ENCODE data around the gene ARNT2.

ARNT2 gene

DNA sequence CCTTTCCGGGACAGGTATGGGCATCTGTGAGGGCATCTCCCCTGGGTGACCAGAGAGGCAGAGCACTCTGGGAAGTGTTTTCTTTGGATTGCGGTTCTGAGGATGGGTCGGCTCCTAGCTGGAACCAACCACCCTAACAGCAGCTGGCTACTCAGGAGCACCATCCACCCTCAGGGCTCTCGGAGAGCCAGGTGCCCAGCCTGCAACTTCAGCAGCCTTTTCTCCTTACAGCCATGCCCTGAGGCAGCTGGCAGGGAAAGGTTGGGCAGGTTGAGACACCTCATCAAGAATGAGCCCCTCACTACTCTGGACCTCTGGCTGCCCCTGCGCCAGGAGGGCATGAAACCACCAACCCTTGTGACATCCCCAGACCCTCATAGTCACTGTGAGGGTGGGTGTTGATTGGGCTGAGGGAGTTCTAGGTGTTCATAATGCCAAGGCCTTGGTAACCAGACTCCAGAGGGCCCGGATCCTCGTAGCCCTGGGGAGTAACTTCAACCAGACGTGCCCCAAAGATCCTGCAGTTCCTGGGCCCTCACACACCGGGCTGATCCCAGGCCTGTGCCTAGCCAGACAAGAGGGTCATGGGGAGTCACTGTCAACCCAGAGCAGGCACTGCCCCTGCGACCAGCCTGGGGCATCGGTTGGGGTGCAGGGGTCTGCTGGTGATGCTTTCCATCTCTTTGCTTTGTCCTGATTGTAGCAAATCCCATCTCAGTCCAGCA lies 176.5 kb downstream of the ARNT2 start:
- DNase-seq: no peak

DNA sequence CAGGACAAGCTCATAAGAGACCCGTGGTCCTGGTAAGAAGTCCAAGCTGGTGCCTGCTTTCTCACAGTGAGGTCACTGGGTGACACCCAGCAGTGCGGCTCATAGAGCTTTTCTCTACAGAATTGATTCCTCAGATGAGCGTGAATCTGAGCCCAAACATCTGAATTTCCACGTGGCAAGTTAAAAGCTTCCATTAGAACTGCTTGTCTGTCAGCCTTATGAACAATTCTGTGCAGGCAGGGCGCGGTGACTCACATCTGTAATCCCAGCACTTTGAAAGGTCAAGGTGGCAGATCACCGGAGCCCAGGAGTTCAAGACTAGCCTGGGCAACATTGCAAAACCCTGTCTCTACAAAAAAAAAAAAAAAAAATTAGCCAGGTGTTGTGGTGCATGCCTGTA lies 177.8 kb downstream of the ARNT2 start:
- DNase-seq: no peak

DNA sequence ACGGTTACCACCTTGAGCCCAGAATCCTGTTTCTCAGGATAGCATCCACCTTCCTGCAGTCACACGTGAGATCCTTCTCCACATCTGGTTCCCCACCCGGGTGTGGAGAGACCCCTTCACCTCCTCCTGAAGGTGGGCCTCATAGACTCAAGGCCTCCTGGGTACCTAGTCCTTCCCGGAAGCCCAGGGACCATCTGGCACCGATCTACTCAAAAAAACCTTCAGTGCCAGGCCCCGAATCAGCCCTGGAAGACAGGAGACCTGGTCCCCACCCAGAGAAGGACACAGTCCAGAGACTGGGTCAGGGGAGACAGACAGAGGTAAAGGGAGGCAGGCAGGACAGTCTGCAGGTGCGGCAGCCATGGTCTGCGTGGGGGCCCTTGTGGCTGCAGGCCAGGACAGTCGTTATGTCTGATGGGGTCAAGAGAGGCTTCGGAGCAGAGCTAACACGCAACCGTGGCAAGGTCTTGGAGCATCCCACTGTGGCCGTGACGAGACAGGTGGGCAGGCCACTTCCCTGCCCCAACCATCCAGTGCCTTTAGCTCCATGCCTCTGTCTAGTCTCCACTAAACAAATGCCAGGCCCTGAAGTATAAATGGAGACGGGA lies 178.7 kb downstream of the ARNT2 start:
- DNase-seq: no peak

DNA sequence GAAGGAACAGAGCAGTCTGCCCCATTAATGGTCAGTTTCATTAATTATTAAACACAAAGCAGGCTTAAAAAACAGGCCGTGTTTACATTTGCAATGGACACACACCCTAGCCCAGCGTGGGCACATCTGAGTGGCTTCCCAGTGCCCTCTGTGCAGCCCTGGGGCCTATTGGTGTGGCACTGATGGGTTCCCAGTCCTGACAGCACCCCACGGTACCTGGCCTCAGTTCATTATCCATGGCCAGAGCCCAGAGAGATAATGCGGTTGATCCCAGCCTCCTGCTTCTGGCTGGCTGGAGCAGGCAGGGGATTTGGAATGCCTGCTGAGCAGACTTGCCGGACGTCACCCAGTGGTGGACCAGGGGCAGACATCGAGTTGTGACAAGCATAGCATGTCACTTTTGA lies 180.4 kb downstream of the ARNT2 start:
- DNase-seq: no peak

DNA sequence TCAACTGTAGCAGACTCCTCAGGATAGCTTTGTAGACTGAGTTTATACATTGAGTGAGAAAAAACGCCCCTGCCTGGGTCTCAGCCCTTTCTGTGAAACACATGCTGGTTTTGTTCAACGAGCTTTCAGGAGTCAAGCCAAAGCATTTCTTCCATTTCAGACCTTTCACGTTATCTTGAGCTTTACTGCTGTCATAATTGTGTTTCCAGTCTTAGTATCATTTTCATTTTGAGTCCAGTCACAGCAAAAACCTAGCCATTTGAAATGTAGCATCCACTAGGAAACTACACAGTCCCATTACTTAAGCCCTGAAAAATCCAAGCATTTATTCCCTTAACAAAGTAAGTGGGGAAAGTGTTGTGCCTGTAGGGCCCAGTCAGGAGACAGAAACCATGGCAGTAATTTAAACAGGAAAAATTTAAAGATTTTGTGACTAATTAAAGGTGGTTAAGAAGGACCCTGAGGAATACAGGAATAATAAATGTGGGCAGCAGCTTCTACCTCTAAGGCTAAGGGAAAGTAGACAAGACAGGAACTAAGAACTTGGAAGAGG lies 180.9 kb downstream of the ARNT2 start:
- DNase-seq: no peak

DNA sequence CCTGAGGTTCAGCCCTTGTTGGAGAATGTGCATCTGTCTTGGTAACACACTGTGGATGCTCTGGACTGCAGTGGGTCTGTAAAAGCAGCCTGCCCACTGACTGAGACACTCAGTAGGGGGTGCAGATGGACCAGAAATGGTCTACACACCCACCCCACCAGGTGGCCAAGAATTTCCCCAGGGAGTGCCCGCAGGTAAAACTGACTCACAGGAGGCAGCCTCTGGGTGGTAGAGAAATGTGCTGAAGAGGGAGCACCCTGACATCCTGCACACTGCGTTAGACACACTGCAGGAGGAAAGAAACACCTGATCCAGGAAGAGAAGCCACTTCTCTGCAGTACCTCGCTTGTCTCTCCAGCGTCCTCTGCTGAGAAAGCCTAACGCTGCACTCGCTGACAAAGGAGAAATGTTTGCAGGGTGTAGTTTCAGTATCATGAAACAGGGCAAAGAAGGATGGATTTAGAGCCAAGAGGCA lies 181.4 kb downstream of the ARNT2 start:
- DNase-seq: no peak

DNA sequence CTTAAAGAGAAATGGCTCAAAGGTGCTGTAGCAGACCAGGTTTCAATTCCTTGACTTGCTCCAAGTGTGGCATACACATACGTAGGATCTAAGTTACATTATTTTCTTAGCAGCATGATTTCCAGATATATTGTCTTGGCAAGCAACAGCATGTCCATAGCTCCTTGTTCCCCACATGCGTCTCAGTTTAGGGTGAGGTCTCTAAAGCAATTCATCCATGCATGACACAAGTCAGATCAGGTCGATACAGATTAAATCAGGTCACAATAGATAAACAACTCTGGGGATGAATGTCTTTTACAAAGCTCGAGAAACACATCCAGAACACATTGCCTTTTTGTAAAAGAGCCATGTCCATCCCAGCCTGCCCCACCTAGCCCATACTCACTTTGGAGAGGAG lies 182.0 kb downstream of the ARNT2 start:
- DNase-seq: no peak

DNA sequence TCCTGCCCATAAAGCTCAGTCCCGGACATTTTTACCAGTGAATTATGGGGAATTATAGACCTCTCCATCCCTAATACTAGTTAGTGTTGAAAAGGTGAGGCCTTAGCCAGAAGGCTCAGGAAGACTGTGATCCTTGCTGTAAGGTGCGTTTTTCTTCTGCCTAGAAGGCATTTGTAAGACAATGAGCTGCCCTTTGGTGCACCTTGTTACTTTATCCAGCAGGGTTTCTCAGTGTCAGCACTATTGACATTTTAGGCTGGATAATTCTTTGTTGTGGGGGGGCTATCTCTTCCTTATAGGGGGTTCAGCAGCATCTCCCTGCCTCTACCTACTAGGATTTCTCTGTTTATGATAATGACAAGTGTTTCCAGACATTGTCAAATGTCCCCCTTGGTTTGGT lies 182.8 kb downstream of the ARNT2 start:
- DNase-seq: no peak

DNA sequence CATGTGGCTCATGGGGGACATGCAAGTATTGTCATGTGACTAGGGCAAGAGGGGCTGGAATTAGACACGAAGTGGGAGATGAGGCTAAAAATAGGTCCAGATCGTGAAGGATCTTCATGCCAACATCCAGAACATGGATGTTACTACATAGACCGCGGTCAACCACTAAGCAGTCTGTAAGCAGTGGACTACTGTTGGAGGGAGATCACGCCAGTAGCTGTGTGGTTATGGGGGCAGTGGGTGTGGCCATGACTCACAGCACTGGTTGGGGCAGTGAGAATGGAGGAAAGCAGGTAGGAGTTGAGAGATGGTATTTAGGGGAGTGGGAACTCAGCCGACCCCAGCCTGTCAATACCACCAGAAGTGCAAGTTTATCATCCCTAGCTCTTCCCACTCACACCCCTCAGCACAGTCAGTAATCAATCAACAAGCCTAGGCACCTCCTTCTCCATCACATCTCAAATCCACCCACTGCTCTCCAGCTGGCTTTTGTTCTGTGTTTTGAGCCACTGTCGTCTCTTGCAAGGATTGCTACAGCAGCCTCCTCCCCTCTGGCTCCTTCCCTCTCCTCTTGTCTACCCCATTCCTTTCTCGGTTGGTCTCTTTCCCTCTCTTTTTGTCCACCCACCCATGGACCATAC lies 183.8 kb downstream of the ARNT2 start:
- DNase-seq: no peak

DNA sequence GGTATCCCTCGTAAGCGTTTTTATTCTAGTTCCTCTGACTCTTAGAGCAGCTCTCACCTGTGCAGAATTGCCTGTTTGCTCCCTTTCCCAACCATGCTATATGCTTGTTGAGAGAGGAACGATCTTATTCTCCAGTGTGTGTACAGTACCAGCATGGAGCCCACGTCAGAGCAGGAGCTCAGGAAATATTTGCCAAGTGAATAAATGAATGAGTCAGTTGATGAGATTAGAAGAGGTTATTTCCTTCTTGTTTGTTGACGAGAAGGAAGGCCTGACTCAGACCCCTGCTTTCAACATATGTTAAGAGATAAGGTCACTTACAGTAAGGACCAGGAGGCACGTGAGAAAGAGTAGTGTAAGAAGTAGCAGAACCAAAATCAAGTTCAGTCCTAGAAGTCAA lies 184.6 kb downstream of the ARNT2 start:
- no peak for DNase-seq

DNA sequence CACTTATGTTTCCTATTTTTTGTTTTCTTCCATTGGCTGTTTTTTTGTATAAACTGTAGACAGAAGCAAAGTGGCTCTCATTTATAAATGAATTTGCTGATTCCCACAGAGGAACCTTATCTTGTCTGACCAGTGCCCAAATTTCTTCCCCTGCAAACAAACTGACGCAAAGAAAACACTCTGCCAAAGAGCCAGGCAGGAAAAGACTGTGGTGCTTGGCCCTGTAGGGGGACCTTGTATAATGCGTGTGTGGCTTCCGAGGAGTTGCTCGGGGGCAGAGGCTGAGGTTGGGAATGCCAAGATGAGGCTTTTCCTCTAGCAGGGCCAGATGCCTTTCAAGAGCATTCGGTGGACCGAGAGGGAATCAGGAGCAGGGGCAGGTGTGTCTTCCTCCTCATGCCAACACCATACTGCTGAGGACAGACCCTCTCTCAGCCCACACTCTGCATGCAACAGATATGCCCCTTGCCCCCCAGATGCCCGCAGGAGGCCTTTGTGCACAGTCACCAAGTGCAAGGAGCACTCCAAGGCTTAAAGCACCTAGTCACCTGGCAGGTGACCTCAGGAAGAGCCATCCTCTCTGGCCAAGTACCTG lies 186.7 kb downstream of the ARNT2 start:
- no peak for DNase-seq

DNA sequence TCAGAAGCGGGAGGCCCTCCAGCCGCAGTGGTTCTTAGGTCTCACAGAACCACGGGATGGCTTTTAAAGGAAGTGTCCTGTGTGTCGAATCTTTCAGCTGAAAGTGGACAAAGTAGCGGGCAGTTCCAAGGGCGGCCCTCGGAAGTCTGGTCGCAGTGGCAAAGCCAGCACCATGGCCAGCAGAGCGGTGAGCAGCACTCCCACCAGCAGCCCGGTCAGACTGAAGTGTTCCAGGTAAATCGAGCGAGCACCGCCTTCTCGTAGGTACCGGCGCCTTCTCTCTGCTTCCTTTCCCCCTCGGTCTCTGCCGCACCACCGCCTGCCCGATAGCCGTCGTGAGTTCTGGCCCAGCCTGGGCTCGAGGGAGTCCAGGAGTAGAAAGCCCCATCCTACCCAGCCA lies 187.3 kb downstream of the ARNT2 start:
- no peak for DNase-seq

DNA sequence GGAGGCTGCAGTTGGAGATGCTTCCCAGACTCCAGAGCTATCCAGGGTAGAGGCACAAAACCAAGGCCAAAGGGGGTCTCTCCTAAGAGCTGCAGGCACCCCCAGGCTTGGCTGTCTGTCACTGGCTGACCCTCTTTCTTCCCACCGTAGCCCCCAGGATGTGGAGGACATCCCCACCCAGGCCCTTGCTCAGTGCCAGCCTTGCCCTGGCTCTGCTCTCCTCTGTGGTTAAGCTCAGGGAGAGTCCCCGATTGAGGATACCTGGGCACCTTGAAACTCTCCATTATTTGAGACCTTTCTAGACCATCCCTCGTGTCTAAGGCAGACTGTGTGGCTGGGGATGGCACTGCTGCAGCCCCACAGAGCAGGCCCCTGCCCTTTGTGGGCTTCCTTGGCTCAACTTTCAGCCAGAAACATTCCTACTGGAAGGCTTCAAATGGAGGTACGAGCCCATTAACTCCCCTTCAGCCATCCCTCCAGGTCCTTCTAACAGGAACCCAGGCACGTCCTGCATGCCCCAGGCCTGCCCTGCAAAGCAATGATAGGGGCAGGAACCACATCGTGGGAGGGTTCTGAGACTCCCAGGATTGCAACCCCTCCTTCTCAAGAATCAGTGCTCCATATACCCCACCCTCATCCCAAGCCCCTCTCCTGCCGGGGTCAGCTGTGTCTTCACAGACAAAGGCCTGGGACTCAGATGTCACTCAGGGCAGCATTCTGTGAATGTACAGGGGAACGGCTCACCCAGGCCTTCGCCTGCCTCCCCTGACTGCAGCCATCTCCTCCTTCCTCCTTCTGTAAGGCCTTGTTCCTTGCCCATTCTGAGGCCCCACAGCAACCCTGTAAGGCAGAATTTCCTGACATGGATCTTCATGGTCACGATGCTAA lies 188.0 kb downstream of the ARNT2 start:
- DNase-seq: no peak

DNA sequence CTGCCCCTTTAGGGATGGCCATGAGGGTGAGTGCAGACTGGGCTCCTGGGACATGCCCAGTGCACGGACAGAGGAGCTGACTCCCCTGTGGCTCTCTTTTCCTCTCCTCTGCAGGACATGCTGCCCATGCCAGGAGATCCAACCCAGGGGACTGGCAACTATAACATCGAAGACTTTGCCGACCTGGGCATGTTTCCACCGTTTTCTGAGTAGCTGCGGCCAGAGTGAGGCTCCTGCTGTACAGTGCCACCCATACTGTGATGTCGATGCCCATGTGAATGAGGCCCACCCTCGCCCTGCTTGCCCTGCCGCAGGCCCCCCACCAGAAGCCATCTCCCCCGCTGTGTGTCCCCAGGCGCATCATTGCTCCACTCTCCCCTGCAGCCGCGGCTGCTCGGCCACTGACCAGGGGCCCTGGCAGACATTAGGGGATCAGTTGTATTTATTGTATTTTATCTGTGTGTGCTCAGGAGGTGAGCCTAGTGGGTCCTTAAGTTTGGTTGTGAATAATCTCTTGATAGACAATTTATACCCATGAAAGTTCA lies 189.4 kb downstream of the ARNT2 start:
- no peak for DNase-seq

DNA sequence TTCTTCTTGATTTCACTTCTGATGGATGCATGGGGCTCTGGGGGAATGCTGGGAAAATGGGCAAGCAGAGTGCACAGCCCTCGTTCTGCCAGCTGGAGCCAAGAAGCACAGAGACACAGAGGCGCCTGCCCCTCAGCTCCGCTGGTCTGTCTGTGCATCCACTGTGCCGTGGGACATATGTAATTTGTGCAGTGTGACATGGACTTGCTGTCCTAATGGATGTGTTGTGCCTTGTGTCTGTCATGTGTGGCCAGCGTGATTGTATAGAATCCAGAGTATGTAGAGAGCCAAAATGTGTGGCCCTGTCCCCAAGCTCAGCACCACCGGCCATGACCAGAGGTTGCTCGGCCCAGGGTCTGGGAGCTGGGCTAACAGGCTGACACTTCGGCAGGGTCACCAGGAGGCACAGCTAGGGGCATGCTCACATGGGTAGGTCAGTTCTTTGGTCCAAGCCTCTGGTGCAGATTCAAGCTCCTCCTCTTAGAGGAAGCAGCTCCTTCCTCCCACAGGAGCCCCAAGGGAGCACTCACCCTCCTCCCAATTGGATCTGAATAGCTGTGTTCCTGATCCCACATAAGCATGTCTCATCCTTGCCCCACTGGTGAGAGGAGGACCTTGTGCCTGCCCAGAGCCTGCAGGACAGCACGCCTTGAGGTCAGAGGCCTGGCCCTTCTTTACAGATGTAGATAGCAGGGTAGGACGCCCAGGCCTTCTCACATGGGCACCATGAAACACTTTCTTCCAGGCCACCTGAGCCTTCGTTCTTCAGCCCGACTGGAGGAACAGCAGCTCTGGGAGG lies 190.1 kb downstream of the ARNT2 start:
- DNase-seq: no peak

DNA sequence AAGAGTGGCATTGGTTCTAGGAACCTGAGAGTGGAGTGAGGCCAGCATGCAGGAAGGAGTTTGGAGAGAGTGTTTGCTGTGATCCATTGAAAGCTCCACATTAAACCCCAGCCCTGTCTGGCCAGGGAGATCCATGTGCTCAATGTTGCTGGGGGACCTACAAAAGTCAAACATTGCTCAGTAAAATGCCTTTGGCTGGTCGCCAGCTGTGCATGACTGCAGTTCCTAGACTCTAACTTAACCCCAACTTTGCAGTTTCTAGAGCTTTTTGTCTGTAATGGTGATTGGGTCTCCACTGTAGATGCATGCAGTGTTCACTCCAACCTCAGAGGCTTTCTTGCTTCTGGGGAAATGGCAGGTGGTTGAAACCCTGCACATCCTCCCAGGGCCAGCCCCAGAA lies 191.2 kb downstream of the ARNT2 start:
- no peak for DNase-seq

DNA sequence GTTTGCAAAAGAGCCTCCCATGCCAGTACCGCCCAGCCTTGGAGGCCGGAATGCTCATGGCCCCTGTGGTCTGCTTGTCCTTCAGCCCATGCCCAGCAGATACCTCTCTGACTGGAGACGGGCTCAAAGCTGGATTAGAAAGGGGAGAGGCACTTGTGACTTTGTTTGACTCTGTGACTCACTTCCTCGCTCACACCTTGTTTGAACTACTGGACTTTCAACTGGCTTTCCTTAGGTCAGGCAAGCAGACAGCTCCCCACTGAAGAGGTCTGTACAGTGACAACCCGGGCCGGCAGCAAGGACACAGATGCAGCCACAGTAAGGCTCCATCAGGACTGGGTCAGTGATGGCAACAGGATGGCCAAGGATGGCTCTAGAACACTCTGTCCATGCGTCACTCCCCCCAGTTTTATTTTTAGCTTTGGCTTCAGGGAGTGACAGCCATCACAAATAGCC lies 192.4 kb downstream of the ARNT2 start:
- DNase-seq: no peak

DNA sequence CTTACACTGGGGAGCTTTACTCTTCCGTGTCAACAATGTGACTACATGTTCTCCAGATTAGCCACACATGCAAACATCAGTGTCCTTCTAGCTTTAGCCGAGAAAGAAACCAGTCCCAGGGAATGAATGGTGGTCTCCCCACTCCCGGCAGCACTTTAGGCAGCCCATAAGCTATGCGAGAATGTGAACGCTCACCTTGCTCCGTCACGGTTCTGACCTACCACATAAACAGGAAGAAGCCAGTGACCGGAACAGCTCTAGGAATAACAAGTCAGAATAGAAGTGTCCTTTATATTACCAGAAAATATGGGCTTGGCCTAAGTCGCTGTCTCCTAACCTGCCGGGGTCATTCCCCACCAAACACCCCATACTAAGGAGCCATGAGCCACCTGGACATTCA lies 192.9 kb downstream of the ARNT2 start:
- DNase-seq: no peak

DNA sequence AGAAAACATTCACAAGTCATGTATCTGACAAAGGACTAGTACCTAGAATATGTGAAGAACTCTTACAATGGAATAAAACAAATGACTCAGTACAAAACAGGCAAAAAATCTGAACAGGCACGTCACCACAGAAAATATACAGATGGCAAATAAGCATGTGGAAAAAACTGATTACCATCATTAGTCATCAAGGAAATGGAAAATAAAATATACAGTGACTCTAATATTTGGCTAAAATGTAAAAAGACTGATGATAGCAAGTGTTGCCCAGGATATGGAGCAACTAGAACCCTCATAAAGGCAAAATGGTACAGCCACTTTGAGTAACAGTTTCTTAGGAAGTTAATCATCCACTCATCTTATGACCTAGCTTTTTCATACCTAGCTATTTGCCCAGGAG lies 195.2 kb downstream of the ARNT2 start:
- no peak for DNase-seq

DNA sequence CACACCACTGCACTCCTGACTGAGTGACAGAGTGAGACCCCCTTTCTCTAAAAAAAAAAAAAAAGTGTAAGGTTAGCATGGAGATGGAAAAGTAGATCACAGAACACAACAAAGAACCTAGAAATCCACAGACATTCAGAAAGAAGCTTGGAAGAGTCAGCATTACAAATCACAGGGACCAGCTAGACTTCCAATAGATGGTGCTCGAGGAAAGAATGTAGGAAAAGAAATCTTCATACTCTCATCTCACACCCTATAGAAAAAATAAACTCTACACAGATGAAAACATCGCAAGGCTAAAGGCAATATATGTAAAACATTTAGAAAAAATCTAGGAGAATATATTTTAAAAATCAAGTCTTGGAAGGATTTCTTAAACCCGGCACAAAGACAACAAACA lies 196.4 kb downstream of the ARNT2 start:
- no peak for DNase-seq

DNA sequence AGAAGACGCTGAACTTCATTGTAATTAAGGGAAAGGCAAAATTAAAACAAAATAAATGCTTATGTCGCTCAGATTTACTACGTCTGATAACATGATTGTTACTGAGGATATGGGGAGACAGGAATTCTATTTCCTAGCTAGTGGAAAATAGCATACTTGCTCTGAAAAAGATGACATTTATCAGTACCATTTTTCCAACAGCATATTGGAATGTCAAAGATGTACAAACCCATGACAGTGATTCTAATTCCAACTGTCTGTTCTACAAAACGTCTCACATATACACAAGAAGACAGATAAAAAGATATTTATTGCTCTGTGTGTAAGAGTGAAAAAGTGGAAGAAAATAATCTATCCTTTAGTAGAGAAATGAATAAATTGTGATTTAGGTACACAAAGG lies 197.1 kb downstream of the ARNT2 start:
- DNase-seq: no peak

Data from right hindlimb (tissue), 1 donor.